Nucleus accumbens (tissue), 56 donors: Measurements from ENCODE around the gene PLEKHM2.

Experiments used
- DNase-seq, 56 donors: peaks; one replicate each; lab custom pipeline; 2025; lab: John Stamatoyannopoulos, UW

PLEKHM2 gene

DNA sequence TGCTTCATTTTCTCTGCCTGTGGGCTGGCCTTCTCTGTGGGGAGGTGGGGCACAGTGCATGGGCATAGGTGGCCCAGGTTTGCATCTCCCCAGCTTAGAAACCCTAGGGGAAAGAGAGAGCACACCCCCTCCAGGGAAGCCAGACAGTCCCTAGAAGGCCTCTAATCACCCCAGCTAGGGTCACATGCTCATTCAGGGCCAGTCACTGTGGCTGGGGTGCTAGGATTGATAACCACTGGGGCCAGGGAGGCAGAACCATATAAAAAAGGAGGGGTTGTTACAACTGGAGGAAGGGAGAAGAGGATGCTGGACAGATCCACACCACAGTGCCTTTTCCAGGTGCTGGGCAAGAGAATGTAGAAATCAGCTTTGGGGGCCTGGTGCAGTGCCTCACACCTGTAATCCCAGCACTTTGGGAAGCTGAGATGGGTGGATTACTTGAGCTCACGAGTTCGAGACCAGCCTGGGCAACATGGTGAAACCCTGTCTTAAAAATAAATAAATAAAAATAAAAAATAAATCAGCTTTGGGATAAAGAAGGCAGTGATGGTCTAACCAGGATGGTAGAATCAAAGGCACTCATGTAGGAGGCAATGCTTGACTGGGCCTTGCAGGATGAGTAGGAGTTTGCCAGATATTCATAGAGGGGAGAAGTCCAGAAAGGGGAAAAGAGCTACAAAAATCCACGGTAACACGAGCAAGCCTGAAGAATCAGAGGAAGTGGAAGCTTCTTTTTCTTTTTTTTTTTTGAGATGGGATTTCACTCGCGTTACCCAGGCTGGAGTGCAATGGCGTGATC is 94.0 kb downstream of the PLEKHM2 start:
- DNase-seq: no peak
